HG02885 (cell line): ENCODE measurements around the gene TRMT61B.
A peak's percentile ranks its signal among the peaks of the same experiment; 100 is the strongest.

ENCODE experiments used
- ATAC-seq: cut with Tn5 transposase; IDR thresholded peaks from one replicate; pipeline ENCODE4 v1.9.1; 2021; ENCODE audit warnings: mild to moderate bottlenecking; ENCODE audit not compliant: unreplicated experiment, poor library complexity

TRMT61B gene

DNA sequence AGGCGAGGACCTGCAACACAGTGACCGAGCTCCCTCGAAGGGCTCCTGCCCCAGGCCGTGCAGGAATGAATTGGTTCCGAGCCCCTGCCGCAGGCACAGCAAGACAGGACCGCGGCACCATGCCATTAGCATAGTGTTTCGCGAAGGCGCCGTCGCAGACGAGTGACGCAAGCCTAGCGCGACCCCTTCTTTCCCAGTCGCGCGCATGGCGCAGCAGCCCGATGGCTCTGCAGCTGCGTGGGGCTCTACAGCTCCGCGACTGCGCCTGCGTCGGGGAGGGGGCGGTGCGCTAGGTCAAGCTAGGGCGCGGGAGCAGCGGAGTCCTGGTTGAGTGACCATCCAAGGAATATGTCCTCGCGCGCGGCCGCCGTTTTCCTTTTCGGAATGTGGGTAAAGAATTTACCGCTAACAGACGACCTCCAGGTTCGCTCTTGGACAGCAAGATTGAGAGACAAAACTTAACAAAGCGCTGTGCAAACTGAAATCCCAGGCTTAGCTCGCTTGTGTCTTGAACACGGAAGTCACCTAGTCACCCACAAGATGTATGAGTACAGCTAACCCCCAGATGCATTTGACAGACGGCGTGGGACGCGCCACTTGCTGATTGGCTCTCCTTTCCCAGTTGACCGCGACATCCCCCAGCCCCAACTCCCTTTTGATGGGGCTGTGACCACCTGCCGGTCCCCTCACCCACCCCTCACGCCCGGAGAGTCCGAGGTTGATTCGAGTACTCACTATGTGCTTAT lies at the start of gene TRMT61B:
Gene TRMT61B (minus strand): TSS at position 164 of the 746 bp plus-strand sequence. CDS start 32 bp downstream, at position 132.
- ATAC-seq: peak; percentile 97

DNA sequence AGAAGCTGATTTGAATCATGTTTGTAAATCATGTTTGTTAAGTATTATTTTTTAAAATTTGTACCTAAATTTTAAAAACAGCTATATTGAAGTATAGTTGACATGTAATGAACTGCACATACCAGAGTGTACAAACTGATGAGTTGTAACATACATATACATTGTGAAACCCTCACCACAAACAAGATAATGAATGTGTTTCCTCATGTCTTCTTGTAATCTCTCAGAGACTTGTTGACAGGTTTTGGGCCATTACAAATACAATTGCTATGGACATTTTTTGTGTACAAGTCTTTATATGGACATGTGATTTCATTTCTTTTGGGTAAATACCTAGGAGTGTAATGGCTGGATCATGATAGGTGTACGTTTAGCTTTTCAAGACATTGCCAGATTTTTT lies 45.8 kb upstream of the TRMT61B start:
- ATAC-seq: no peak

DNA sequence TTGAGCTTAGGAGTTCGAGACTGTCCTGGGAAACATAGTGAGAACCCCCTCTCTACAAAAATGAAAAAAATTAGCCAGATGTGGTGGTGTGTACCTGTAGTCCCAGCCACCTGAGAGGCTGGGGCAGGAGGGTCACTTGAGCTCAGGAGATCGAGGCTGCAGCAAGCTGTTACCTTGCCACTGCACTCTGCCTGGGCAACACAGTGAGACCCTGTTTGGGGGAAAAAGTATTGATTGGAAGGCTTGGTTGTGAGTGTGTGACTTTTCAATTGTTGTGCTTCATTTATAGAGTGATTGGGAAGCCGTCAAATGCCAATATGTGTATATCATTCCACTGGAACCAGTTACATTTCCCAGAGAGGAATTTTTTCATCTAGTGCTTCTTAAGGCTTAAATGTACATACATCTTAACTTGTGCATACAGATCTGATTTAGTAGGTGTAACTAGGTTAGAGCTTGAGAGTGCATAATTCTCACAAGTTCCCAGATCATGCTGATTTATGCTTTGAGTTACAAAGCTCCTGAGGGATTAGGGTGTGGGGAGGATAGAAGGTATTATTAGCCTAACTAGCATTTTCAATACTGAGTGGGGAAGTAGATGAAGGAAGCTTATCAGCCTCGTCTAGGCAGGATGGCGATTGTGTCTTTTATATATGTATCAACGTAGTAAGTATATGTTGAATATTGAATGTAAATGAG lies 39.7 kb upstream of the TRMT61B start:
- ATAC-seq: no peak

DNA sequence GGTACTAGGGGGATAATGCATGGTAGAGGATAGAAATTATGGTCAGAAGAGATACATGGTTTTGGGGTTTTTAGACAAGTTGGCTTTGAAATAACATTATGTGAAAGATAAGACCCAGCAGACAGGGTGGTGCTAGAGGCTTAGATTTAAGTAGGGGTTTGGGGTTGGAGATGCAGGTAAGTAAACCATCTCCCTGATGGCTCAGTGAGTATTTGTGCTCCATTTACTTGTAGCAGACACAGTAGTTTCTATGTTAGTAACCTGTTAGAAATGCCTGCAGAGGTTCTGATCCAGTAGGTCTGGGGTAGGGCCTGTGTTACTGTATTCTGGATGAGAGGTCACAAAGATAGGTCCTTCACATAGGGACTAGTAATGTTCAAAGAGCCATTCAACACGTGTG lies 38.1 kb upstream of the TRMT61B start:
- no peak for ATAC-seq

DNA sequence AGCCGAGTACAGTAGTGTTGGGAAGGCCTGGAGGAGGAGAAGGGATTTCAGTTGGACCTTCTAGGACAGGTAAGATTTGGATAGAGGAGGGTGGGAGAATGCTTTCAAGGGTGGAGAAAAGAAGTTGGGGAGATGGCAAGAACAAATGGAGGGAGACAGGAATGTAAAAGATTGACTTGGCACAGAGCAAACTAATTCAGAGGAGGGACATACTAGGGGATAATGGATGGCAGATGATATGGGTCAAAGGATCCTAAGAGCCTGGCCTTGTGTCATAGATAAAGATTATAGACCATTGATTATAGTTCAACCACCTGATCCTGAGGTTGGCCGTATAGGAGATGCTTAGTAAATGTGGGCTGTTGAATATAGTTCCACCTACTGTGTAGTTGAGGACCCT lies 36.7 kb upstream of the TRMT61B start:
- no peak for ATAC-seq

DNA sequence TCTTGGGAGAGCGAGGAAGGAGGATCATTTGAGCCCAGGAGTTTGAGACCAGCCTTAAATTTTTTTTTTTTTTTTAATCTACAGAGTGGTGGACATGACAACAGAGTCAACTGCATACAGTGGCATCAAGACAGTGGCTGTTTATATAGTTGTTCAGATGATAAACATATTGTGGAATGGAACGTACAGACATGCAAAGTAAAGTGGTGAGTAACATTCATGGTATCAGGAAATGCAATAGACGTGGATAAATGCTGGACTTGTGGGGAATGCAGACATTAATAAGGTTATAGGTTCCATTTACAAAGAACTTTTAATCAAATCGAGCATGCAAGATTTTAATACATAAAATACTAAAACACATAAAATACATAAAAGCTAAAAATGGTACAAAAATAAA lies 36.3 kb upstream of the TRMT61B start:
- ATAC-seq: no peak

DNA sequence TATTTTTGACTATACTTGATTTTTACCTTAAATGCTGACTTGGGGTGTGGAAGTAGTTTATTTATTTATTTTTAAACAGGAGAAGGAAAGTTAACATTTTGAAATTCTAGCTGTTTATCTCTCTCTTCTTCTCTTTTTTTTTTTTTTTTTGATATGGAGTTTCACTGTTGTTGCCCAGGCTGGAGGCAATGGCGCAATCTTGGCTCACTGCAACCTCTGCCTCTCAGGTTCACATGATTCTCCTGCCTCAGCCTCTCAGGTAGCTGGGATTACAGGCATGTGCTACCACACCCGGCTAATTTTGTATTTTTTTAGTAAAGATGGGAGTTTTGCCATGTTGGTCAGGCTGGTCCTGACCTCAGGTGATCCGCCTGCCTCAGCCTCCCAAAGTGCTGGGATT lies 35.4 kb upstream of the TRMT61B start:
- ATAC-seq: no peak

DNA sequence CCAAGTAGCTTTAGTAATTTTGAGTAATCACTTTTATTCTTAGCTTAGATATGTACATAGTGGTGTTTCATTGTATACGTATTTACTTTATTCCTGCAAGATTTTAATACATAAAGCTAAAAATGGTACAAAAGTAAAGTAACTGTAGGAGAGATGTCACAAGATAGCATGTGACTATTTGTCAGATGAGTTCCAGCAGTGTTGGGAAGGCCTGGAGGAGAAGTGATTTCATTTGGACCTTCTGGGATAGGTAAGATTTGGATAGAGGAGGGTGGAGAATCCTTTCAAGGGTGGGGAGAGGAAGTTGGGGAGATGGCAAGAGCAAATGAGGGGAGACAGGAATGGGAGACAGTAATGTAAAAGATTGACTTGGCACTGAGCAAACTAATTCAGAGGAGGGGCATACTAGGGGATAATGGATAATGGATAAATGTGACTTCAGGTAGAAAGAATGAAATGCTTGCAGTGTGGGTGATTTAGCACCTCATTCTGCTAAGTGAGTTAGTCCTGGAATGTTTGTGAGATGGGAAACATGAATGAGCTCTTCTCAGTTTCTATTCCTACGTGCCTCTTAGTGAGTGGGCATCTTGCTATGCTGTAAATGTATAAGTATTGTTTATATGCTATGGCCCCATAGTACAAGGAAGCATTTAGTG lies 34.8 kb upstream of the TRMT61B start:
- ATAC-seq: no peak

DNA sequence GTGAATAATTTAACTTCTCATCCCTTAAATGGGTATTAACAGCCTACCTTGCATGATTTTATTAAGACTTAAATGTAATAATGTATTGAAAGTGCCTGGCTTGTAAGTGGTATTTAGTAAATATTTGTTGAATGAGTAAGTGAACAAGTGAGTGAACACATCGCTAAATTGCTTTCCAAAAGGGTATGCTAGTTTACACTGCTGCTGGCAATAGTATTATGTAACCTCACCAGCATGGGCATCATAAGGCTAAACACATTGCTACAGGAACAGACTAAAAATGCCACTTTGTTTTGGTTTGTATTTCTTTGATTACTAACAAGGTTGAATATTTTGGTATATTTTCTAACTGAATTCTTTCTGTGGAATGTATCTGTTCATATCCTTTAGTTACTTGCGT lies 34.2 kb upstream of the TRMT61B start:
- ATAC-seq: no peak

DNA sequence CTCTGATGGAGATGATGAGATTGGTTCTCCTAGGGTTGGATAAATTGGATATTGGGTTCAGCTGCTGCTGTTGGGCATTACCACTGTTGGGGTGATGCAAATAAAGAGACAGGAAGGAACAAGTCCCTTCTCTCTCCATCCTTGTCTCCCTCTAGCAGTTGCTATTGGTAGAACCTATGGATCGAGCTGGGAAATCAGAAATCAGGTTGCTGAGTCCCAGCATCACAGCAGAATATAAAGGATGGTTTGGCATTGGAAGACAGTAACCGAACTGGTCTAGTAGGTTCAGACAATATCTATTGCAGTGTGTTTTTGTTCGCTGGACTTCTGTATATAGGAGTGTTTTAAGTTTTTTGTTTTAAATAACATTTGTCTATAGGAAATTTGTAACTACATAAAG lies 32.5 kb upstream of the TRMT61B start:
- ATAC-seq: no peak

DNA sequence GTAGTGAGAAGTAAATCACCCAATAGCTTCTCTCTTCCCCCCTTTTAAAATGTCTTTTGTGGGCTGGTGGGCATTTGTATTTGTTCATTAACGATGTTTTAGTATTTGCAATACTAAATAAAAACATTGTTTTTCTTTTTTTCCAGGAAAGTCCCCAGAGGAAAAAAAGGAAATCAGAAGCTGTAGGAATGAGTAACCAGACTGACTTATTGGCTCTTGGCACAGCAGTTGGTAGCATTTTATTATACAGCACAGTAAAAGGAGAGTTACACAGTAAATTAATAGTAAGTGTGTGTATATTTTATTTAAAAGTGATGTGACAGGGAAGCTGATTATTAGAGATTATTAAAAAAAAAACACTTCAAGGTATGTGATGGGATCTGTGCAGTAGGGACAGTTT lies 31.7 kb upstream of the TRMT61B start:
- no peak for ATAC-seq

DNA sequence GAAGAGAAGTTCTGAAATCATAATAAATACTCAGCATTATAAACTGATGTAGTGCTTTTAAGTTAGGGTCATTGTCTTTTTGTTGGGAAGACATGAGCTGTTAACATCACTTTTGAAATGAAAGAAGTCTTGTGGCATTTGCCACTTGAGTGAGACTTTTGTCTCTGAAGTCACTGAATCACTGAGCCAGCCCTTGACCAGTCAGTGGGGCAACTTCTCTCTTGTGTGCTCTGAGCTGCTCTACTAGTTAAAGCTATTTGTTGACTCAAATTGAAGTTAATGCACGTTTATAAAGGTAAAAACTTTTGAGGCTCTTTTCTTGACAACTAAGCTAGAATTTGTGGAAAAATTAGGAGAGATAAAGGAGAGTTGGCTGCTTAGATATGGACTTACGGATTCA lies 31.1 kb upstream of the TRMT61B start:
- no peak for ATAC-seq

DNA sequence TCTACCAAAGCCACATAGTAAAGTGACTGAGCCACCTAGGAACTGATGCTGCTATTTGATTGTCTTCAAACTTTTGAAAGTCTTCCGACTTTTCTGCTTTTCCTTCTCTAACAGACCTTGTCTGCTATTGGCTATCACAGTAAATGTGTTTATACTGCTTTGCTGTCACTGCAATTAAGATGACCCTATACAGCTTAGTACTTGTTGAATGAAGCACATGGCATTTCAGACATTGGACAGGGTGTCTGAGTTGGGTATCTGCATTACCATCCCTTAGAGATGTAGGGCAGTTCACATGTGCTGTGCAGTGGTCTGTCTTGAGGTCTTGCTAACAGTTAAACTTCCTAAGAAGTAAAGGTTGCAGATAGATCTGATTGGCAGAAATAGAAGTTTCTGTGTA lies 27.9 kb upstream of the TRMT61B start:
- ATAC-seq: no peak

DNA sequence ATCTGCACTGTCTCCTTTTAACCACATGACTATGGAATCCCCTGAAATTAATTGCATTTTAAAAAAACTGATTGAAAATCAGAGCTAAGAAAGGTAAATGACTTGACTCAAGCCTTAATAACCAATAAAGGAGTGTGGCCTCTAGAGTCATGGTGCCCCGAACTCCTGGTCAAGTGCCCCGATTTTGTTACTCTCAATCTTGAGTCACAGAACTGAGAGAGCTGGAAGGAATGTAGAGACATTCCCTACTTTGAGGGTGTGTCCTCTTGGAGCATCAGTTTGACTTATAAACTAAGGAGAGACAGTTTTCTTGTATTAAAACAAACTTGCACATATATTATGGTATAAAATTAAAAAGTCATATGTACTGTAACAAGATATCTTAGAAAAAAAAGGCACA lies 26.8 kb upstream of the TRMT61B start:
- ATAC-seq: no peak

DNA sequence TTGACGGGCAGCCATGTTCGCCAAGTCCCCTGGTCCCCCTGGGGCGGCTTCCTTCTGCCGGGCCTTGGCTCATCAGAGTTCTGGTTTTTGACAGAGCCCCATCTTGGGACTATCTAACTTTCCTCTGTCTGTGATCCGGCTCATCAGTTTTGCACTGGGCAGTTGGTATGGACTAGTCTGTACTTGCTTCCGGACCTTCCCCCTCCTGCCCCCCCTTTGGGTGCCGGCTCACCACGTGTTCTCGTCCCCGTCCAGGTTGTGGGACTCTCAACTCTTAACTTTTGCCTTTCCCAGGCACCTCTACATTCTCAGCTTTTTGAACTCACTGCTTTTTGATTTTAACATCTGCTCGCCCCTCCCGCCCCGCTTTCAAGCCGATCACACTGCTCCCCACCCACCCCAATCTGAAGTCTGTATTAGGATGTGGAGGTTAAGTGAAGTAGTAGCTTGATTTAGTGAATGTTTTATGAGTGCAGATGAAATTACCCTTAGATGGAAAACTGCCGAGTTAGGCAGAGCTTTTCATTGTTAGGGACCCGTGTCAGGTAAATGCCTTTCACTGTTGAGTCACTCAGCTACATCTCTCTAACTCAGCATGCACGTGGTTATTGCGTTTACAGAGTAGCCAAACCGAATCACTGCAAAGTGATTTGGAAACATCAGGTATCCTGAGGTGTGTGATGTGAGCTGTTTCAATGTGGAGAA lies 25.2 kb upstream of the TRMT61B start:
- peak; percentile 31 for ATAC-seq

DNA sequence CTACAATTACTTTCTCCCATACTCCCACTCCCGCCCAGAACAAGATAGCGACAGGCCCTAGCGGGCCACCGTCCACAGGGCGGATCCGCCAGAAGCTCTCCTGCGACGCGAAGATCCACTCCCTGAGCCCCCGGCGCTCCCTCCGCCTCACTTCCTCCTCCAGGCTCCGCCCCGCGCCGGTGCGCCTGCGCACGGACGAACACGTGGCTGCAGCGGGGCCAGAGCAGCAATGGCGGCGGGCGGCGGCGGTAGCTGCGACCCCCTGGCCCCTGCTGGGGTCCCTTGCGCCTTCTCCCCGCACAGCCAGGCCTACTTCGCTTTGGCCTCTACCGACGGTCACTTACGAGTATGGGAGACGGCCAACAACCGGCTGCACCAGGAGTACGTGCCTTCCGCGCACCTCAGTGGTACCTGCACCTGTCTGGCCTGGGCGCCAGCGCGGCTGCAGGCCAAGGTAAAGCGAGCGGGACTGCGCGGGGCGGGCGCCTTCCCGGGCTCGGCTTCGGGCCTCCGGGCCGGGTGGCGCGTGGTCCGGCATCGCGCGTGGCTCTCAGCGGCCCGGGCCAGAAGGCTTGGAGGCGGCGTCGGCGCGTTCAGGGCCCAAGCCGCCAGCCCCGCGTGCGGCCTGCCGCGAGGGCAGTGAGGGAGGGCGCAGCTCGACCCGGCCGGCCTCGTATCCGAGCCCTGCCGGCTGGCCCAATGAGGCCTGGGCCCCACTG lies 24.5 kb upstream of the TRMT61B start, which contains the start of gene WDR43:
Gene WDR43 (plus strand): TSS at position 198 of the 719 bp plus-strand sequence. CDS start 32 bp downstream, at position 230.
- ATAC-seq: peak; percentile 88

DNA sequence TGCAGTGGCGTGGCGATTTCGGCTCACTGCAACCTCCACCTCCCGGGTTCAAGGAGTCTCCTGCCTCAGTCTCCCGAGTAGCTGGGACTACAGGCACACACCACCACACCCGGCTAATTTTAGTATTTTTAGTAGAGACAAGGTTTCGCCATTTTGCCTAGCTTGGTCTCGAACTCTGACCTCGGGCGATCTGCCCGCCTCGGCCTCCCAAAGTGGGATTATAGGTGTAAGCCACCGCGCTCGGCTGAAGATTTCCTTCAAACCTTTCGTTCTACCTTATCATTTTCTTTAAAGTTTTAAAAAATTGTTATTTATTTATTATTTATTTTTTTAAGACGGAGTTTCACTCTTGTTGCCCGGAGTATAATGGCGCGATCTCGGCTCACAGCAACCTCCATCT lies 23.4 kb upstream of the TRMT61B start:
- no peak for ATAC-seq

DNA sequence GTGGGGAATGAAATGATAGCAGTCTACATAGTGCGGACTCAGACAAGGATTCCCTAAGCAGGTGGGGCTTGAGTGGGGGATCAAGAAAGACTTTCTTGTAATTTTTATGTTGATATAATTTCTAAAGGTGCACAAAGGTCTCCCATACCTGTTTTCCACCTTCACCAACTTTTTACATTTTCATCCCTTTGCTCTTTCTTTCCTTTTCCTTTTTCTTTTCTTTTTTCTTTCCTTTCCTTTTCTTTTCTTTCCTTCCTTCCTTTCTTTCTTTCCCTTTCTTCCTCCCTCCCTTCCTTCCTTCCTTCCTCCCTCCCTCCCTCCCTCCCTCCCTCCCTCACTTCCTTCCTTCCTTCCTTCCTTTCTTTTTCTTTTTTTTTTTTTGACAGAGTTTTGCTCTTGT lies 10.1 kb upstream of the TRMT61B start:
- ATAC-seq: no peak

DNA sequence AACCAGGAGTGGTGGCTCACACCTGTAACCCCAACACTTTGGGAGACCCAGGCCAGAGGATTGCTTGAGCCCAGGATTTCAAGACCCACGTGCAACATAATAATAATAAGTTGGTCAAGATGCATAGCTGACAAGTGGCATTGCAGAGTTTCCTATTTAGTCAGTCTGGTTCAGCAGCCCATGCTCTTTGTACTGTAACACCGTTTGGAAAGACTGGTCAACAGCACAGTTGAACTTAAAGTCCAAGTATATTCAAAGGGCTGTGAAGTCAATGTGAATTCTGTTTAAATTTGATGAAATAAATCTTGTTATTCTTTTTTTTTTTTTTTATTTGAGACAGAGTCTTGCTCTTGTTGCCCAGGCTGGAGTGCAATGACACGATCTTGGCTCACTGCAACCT lies 1.5 kb upstream of the TRMT61B start:
- no peak for ATAC-seq

DNA sequence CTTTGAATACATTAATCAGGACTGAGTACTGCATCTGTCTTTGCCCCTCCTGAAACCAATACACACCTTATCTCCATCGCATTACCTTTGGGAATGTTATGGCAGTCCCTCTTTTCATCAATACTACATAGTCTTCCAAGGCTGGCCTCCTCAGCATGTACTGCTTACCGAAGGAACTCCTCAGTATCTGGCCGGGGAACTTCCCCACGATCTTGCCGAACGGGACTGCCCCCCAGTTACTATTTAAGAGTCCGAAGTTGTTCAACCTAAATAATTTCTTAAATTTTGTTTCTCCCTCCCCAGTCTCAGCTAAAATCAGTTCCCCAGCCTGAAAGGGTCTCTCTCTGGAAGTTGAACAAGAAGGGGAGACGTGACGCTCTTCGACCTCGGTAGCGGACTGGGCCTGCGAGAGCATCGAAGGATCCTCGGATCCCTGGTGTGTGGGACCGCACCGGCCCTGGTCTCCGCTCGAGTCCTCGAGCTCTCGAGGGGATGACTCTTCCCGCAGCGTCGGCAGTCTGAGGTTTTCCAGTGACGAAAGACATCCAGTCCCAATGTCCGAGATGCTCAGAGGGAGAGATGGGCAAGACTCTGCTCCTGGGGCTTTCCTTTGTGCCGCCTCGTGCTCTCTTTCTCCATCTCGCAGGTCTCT lies 489 bp downstream of the TRMT61B start:
- ATAC-seq: no peak
